Activated CD8-positive, alpha-beta memory T cell treated with anti-CD3 and anti-CD28 coated beads, Interleukin-2, amount 50 U/mL, for 48 hours (primary cell): ENCODE measurements around the gene QKI.

Source experiments
- DNase-seq: peaks from one replicate; pipeline ENCODE4 v3.0.0-alpha.2; 2020

Gene QKI

GRCh38 chr6:163543321-163543720 lies 128.8 kb downstream of the QKI start:
- DNase-seq, result no peak

GRCh38 chr6:163545370-163545769 lies 130.9 kb downstream of the QKI start:
- no peak for DNase-seq

GRCh38 chr6:163547287-163547686 lies 132.8 kb downstream of the QKI start:
- DNase-seq, result no peak

GRCh38 chr6:163548624-163549023 lies 134.1 kb downstream of the QKI start:
- DNase-seq, result no peak

DNA sequence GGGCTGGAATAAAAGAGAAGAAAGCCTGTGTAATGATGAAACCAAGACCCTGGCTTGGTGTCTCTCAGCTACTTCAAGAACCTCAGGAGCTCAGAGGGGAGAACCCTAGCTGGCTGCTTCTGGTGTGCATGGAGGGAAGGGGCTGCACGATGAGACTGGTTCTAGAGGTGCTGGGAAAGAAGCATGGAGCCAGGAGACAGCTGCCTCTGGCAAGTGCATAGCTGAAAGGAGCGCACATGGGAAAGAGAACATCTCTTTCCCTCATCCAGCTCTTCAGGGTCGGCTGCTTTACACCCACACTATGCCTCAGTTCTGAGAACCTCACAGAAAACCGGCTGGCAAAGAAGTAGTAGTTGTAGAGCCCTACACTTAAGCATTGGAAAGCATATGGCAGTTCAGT lies 139.5 kb downstream of the QKI start:
- no peak for DNase-seq

- DNase-seq, result peak; percentile 70
These were observed 140.1 kb downstream of the QKI start for GRCh38 chr6:163554663-163555062.

DNA sequence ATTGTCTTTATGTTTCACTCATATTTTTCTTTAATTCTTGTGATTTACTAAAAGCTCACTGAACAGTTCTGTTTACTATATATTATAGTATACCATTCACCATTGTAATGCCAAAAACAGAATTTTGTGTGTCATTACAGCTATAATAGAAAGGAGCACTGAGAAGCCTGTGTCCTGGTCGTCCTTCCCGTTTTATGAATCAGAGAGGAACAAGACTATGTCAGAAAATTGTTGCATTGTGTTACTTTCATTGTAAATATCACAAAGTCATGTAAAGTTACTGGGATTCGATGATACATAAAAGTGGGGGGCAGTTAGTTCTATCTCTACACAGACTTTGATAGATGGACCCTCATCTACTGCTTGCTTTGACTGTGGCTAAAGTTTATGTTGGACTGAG lies 145.1 kb downstream of the QKI start:
- DNase-seq, result no peak

- DNase-seq, result no peak
These were observed 148.8 kb downstream of the QKI start for GRCh38 chr6:163563318-163563717.

DNA sequence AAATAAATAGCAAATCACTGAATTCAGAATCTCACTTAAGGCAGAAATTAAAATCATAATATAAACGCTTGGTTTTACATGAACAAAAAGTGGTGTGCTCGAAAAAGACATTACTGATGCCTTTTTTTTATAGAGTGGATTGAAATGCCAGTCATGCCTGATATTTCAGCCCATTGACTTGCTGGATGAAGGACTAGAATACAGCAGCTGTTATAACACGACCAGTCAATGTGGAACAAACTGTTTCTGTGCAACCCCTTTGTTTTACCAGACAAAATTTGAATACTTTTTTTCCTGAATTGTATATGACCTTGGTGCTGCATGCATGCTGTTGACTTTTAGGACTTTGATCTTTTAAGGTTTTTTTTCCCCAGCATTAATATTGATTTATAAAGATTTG lies 150.0 kb downstream of the QKI start:
- DNase-seq, result no peak

DNA sequence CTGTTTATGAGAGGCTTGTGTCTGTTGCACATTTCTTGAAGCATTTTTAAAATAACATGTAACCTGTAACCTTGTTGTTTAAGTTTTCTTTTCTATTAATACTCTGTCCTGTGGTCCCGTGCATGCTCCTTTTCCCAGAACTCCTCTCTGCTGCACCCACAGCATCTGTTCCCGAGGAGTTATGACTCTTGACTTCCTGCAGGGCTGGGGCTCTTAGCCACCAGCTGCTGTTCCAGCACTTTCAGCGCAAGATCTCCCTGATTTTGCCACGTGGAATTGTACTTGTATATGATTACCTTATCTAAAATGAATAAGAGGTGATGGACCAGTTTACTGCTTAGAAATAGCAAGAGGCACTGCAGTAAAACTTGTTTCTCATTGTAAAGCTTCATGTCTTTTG lies 150.6 kb downstream of the QKI start:
- no peak for DNase-seq

DNA sequence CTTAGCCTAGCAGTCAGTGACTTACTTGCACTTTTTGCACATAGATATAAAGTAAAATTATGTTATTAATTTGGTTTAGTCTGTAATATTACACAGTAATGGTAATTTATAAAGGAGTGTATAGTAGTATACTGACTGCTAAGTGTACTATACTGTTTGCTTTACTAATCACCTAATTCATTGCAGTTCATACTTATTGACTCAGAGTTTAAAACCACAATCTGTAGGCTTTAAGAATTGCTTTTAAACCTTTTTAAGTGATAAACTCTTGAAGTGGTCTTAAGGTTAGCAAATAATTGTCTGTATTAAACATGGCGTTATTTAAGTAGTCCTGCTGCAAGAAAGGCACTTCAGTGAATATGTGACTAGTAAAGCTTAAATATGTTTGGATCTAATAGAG lies 151.5 kb downstream of the QKI start:
- DNase-seq, result no peak

- DNase-seq, result no peak
These were observed 153.8 kb downstream of the QKI start for GRCh38 chr6:163568275-163568674.

DNA sequence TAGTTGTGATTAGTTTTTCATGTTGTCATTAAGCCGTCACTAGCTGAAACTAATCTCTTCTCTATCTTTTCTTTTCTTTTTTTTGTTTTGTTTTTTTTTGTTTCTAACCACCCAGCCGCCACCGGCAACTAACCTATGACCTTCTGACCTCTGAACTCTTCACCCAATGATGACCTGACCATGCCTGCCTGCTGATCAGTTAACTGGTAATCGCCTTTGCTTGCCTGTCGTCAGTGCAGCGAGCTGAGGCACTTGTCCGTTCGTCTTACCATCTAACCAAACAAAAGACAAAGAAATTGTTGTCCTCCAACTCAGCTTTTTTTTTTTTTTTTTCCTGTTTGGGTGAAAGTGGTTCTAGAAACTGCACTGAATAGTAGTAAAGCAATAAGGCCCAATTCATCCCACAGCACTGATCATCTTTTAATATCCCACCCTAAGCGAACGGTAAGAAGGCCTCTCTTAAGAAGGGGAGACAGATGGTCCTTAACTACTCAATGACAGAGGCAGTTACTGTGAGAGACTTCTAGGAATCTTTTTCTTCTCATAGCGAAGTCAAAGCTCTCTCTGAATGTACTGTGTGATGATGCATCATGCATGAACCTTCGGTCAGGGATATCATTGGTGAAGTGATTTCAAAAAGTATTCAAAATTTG lies 156.2 kb downstream of the QKI start:
- no peak for DNase-seq

DNA sequence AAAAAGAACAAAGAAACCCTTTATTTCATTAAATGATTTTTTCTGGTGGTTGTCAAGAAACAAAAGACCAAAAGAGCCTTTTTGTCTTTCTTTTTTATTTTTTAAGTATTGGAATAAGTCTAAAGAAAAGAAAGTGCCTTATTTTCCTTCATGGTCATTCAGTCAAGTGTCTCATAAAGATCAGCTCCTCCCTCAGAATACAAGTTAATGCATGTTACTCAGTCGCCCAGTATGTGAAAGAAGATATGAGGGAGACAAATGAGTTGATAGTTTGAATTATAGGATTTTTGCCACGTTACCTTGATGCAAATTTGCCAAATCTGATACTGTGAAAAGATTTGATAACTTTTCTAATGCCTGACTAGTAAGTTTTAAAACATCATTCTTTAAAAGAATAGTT lies 157.2 kb downstream of the QKI start:
- no peak for DNase-seq

- no peak for DNase-seq
These were observed 158.1 kb downstream of the QKI start for GRCh38 chr6:163572612-163573011.

- DNase-seq, result no peak
These were observed 159.1 kb downstream of the QKI start for GRCh38 chr6:163573503-163574179.

DNA sequence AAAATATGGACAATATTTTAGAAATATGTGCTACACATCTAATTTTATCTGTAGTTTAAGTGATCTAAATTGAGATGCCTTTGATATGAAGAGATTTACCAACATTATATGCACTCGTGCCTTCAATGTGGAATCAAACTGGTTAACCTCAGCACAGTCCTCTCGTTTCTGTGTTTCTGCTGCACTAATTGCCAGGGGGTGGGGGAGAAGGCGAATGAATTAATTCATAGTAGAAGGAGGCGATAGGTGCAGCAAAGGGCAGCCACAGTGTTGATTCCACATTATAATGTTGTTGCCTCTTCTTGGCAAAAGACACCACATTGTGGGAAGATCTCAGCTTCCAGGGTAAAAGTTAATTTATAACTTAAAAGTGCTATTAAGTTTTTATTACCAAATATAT lies 161.6 kb downstream of the QKI start:
- DNase-seq, result no peak

DNA sequence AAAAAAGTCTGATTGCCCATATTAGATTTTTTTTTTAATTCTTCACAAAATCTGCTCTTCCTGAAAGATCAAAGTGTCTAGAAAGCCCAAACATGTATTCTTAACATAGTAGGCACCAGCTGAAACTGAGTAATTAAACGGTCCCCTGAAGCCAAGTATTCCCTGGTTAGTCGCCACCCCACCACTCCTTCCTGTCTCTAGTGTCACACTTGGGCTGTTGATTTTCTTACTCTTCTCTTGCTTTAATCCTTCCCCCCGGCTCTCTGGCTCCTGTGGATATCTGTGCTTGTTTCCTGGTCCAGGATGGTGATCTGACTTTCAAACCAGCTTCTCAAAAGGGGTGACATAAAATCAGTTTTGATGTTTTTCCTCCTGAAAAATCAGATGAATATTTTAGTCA lies 162.9 kb downstream of the QKI start:
- no peak for DNase-seq

DNA sequence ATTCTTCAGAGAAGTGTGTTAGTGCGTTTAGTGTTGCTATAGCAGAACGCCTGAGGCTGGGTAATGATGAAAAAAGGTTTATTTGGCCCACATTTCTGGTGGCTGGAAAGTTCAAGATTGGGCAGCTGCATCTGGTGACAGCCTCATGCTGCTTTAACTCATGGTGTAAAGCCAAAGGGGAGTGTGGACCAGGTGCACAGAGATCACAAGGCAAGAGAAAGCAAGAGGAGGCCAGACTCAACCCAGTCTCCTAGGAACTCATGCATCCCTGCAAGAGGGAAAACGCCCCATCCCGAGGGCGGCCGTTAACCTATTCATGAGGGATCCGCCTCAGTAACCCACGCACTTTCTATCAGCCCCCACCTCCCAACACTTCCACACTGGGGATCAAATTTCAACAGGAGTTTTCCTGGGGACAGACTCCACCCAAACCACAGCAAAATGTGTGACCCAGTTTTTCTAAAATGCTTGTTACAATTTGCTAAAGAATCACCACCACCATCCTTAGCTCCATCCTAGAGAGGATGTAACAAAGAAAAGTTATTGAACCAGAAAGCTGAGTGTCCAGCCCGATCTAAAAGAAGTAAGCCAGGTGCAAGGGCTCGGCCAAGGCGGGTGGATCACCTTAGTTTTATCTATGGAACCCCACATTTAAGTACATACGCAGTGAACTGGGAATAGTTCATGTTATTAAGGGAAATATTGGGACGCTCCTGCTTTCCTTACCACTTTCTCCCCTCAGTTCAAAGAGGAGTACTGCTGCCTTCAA lies 164.8 kb downstream of the QKI start:
- no peak for DNase-seq

GRCh38 chr6:163579880-163580295 lies 165.4 kb downstream of the QKI start:
- DNase-seq, result no peak

DNA sequence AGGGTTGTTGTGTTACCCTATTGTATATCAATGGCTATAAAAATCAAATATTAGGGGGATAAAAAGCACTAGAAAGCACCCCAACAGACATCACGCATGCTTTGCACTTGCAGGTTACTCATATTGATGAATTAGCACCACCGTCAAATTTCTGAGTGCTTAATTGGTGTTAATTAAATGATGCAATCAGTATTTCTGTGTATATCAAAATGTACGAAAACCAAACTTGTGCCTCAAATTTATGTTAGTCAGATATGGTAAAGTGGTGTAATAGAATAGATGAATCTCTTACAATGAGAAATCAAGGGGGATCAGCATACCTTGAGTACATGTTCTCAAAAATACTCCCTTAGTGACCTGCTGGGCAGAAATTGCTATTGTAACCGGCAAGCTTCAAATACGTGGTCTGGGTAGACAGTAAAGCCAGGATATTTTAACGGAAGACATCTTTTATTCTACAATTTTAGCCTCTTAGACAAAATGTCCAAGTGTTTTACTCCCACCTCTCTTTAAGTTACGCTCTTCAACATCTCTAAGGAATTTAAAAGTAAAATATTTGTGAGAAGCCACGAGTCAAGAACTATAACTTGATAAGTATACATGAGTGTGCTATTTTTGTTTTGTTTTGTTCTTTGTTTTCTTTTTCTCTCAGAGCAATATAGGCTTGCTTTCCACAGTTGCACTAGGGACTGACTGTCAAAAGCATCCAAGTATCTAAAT lies 166.0 kb downstream of the QKI start:
- no peak for DNase-seq

DNA sequence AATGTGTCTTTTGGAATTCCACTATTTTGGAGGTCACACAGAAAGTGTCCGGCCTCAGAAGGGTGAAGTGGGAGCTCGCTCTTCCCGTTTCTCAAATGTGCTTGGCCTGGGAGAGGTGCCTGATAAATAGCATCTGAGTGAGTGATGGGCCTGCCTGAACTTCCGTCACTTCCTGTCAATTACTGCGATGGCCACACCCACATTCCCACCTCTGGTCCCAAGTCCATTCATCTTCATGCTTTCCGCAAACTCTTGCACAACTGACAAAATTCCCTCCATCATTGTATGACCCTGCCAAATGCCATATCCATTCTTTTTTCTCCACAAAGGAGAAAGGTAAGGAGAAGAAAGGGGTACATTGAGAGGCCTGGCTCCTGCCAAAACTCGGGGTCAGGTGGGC lies 169.0 kb downstream of the QKI start:
- DNase-seq, result no peak

DNA sequence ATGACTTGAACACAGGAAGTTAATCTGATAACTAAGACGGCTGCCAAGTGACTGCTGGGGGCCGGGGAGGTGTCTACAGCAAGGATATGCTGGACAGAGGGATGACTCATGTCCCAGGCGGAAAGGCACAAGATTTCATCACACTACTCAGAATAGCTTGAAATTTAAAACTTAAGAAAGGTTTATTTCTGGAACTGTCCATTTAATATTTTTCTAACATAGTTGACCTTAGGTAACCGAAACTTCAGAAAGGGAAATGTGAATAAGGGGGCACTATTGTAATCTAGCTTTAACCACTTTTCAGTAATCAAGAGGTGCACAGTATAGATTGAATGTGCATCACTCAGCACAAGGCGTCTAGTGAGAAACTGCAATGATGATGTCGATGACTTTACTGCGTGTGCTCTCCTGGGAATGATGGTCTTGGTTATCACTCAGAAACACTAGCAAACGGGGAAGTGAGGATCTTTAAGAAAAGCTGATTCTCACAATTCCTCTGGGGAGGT lies 171.5 kb downstream of the QKI start:
- no peak for DNase-seq
